NCI-H526 treated with DMSO at 0.1 percent for 48 hours (cell line): Measurements from ENCODE around the gene GZMH.
"Not testable (repeated sequence)": the region's sequence is repeated elsewhere in the genome, so short reads cannot be mapped to it uniquely, and the experiment has no call there.

ENCODE experiments used
- DNase-seq: peaks from one replicate; lab custom pipeline; 2025; lab: John Stamatoyannopoulos, UW

GZMH gene

GRCh38 chr14:24595073-24595808 lies 14.2 kb downstream of the GZMH start:
- DNase-seq = no peak

GRCh38 chr14:24591004-24591403 lies 18.5 kb downstream of the GZMH start:
- DNase-seq = not testable (repeated sequence)

DNA sequence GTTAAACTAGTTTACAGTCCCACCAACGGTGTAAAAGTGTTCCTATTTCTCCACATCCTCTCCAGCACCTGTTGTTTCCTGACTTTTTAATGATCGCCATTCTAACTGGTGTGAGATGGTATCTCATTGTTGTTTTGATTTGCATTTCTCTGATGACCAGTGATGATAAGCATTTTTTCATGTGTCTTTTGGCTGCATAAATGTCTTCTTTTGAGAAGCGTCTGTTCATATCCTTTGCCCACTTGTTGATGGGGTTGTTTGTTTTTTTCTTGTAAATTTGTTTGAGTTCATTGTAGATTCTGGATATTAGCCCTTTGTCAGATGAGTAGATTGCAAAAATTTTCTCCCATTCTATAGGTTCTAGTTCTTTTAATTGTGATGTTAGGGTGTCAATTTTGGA lies 25.1 kb downstream of the GZMH start:
- DNase-seq = not testable (repeated sequence)

GRCh38 chr14:24578558-24578957 lies 30.9 kb downstream of the GZMH start:
- no peak for DNase-seq

GRCh38 chr14:24576771-24577170 lies 32.7 kb downstream of the GZMH start:
- no peak for DNase-seq

DNA sequence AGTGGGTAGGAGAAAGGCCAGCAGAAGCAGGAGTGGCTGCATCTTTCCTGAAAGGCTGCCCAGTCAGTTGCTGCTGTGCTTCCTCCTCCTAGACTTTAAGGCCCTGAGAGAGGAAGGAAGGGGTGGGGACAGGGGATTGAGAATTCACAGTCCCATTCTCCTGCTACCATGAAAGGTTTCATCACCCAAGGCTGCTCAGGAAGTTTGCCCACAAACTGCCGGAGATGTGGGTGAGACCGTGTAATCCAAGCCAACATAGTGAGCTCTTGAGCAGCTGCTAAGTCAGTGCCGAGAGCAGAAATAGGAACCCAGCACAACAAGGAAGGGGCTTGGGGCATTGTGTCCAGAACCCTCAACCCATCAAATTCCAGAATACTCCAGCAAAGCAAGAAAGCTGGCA lies 33.3 kb downstream of the GZMH start, which contains the start of gene CTSG:
Gene CTSG, minus strand, starts transcription at position 69 of the 400 bp plus-strand sequence. Its CDS starts 27 bp downstream, at position 42.
- DNase-seq = no peak

- DNase-seq = no peak
Observed at GRCh38 chr14:24574206-24574774, 35.2 kb downstream of the GZMH start.

DNA sequence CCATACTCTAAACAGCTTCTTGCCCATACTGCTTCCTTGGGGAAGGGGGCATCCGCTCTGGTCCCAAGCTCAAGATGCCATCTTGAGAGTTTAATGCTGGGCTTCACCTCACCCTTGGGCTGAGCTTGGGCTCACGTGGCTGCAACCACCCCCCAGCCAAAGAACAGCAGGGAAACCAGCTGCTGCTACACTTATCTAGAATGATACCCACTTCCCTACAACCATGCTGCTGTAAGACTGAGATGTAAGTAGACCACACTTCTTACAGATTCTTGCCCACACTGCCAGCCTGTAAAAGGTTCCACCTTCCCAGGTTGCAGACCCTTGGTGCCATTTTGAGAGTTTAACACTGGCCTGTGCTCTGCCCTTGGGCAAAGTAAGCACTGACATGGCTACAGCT lies 43.2 kb downstream of the GZMH start:
- DNase-seq = no peak

DNA sequence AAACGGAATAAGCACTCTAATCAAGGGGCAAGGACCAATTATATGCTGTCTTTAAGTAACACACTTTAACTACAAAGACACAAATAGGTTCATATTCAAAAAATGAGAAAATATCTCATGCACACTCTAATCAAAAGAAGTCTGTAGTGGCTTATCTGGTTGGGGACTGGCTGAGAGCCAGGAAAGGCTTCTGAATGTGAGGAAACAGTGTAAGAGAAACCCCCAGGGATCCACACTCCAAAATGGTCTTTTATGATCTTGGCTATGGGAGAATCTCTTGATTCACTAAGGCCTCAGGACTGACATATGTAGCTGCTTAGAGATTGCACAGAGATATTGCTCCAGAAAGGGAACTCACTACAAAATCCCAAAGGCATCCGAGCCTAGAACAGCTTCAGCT lies 43.7 kb downstream of the GZMH start:
- DNase-seq = no peak

GRCh38 chr14:24563505-24563904 lies 46.0 kb downstream of the GZMH start:
- DNase-seq = no peak

DNA sequence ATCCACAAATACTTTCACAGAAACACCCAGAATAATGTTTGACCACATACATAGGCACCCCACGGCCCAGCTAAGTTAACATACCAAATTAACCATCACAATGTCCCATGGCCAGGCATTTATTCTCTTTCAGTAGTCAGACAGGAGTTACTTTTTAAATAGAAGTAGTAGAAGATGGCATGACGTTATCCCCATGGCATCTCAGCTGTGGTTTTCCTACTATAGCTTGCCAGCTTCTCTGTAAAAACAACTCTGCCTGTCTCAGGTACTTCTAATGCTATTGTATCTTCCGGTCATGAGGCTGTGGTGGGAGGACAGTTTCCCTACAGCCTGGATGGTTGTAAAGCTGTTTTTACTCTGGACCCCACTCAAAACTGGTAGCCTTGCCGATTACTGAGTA lies 52.7 kb downstream of the GZMH start:
- DNase-seq = no peak
